ENCODE results near the gene DLG1. TPM values are rescaled to one million over a fixed set of nuclear protein-coding genes. Genes with fewer than 3 reads are reported as not detected.

Gene DLG1
- total and polyA plus RNA-seq, 2 of the 4 experiments (the other 2 are of a cell fraction): 21.2 to 57.7 TPM

DNA sequence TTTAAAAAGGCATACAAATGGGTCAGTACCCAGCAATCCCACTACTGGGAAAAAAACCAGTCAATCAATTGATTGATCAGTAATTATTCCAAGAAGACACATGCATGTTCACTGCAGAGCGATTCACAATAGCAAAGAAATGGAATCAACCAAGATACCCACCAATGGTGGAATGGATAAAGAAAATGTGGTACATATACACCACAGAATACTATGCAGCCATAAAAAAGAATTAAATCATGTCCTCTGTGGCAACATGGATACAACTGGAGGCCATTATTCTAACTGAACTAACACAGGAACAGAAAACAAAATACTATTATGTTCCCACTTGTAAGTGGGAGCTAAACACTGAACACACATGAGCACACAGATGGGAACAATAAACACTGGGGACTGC lies 103.1 kb downstream of the DLG1 start:
- no TSS peak for BruUV-seq (replicated peaks)
- WGBS, 2 experiments (ENCODE audit: extremely low coverage in 2 of 2, insufficient read length in 1 of 2): no CpG with 5 or more reads among the region's 1 CpG
- in situ Hi-C loops (cut with MboI; ENCODE audit: low sequenced_read_pairs) (no loop called here), dilution Hi-C loops (cut with HindIII; ENCODE audit: low sequenced_read_pairs, unreplicated experiment) (no loop called here), intact Hi-C loops (cut with micrococcal nuclease) (no loop called here)
- Histone ChIP-seq H2BK20ac (ENCODE audit: low read depth, low read length) (no peak overlapping the region), H2BK120ac (ENCODE audit: low read depth, low read length) (no peak overlapping the region), H4K5ac (ENCODE audit: low read depth, low read length) (no peak overlapping the region), H3K27ac (ENCODE audit: insufficient read depth, low read length) (no peak overlapping the region), H3K79me1 (ENCODE audit: low read depth in 1 of 2, low read length in 2 of 2) (peaks cover 13 to 53% of the 10 kb centered on the region in 2 experiments), H4K91ac (ENCODE audit: insufficient read depth, low read depth, low read length) (no peak overlapping the region), H2BK15ac (ENCODE audit: low read depth, low read length) (no peak overlapping the region), H4K8ac (ENCODE audit: low read depth in 2 of 2, low read length in 2 of 2) (no peak overlapping the region), H3K36me3 (ENCODE audit: control insufficient read depth, insufficient read depth, low read length) (no peaks in the 10 kb centered on the region), H3K4me1 (ENCODE audit: control insufficient read depth, insufficient read depth, low read length) (peaks cover 2% of the 10 kb centered on the region; the same call in 1 of the 2 replicates), H3K9me3 (ENCODE audit: control insufficient read depth, insufficient read depth, low read length) (no peaks in the 10 kb centered on the region), H2AFZ (replicated peaks; ENCODE audit: low read length, poor library complexity) (no peak overlapping the region), H3K9ac (ENCODE audit: low read depth, low read length) (no peak overlapping the region), H3K56ac (ENCODE audit: extremely low read depth, insufficient read depth, low read length) (no peak overlapping the region), H2AK5ac (ENCODE audit: low read depth, low read length) (no peak overlapping the region), H3K4me2 (ENCODE audit: low read depth, low read length) (no peak overlapping the region), H3K9me1 (ENCODE audit: insufficient read depth, low read length) (no peaks in the 10 kb centered on the region), H3K4ac (ENCODE audit: low read depth, low read length) (no peak overlapping the region), H3K27me3 (ENCODE audit: control insufficient read depth, insufficient read depth, low read length) (no peaks in the 10 kb centered on the region), H3K18ac (ENCODE audit: low read depth, low read length) (no peak overlapping the region), H3K23ac (ENCODE audit: low read depth, low read length) (no peak overlapping the region), H2BK5ac (ENCODE audit: low read depth, low read length, poor library complexity, severe bottlenecking) (no peak overlapping the region), H2AK9ac (replicated peaks; ENCODE audit: low read depth, low read length, poor library complexity) (no peak overlapping the region), H3K4me3 (ENCODE audit: insufficient read depth, low read depth, low read length) (no peak overlapping the region), H4K20me1 (ENCODE audit: insufficient read depth, low read length) (peaks cover 18% of the 10 kb centered on the region; the same call in 1 of the 2 replicates), H3K14ac (replicated peaks; ENCODE audit: low read depth, low read length) (no peak overlapping the region)
- ATAC-seq (ENCODE audit: low read depth) (no peak), DNase-seq (no peak)
- ChIA-PET POLR2A (ENCODE audit: unreplicated experiment) (no interaction called here), CTCF (no interaction called here)
- TF ChIP-seq NFE2L2 (IDR thresholded peaks at IDR 0.05; ENCODE audit: low read depth, low read length): no peak
- TF ChIP-seq, protein P1, sequence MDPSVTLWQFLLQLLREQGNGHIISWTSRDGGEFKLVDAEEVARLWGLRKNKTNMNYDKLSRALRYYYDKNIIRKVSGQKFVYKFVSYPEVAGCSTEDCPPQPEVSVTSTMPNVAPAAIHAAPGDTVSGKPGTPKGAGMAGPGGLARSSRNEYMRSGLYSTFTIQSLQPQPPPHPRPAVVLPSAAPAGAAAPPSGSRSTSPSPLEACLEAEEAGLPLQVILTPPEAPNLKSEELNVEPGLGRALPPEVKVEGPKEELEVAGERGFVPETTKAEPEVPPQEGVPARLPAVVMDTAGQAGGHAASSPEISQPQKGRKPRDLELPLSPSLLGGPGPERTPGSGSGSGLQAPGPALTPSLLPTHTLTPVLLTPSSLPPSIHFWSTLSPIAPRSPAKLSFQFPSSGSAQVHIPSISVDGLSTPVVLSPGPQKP (IDR thresholded peaks at IDR 0.05; ENCODE audit: borderline replicate concordance, low read depth, low read length): no peak
- no peak for TF ChIP-seq BHLHE40 (IDR thresholded peaks at IDR 0.05; ENCODE audit: low read depth, low read length)
- TF ChIP-seq RFX5 (IDR thresholded peaks at IDR 0.05; ENCODE audit: low read depth, low read length): no peak
- TF ChIP-seq RAD21 (IDR thresholded peaks at IDR 0.05; ENCODE audit: low read length): no peak
- TF ChIP-seq MAFK (IDR thresholded peaks at IDR 0.05; ENCODE audit: low read depth, low read length): no peak
- TF ChIP-seq POLR2A (IDR thresholded peaks at IDR 0.05; ENCODE audit: low read depth, low read length): no peak
- no peak for TF ChIP-seq MAZ (IDR thresholded peaks at IDR 0.05; ENCODE audit: borderline replicate concordance, low read depth, low read length)
- no peak for TF ChIP-seq RCOR1 (IDR thresholded peaks at IDR 0.05; ENCODE audit: insufficient replicate concordance, low read length)
- TF ChIP-seq, protein P2, sequence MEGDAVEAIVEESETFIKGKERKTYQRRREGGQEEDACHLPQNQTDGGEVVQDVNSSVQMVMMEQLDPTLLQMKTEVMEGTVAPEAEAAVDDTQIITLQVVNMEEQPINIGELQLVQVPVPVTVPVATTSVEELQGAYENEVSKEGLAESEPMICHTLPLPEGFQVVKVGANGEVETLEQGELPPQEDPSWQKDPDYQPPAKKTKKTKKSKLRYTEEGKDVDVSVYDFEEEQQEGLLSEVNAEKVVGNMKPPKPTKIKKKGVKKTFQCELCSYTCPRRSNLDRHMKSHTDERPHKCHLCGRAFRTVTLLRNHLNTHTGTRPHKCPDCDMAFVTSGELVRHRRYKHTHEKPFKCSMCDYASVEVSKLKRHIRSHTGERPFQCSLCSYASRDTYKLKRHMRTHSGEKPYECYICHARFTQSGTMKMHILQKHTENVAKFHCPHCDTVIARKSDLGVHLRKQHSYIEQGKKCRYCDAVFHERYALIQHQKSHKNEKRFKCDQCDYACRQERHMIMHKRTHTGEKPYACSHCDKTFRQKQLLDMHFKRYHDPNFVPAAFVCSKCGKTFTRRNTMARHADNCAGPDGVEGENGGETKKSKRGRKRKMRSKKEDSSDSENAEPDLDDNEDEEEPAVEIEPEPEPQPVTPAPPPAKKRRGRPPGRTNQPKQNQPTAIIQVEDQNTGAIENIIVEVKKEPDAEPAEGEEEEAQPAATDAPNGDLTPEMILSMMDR (conservative IDR thresholded peaks at IDR 0.05; ENCODE audit: low read depth, low read length): no peak
- no peak for TF ChIP-seq CHD1 (IDR thresholded peaks at IDR 0.05; ENCODE audit: low read depth, low read length)
- no peak for TF ChIP-seq FOS (IDR thresholded peaks at IDR 0.05; ENCODE audit: low read depth, low read length)
- TF ChIP-seq SMC3 (IDR thresholded peaks at IDR 0.05; ENCODE audit: low read depth, low read length): no peak
- no peak for TF ChIP-seq CEBPB (IDR thresholded peaks at IDR 0.05; ENCODE audit: low read depth, low read length)
- TF ChIP-seq, protein P3, sequence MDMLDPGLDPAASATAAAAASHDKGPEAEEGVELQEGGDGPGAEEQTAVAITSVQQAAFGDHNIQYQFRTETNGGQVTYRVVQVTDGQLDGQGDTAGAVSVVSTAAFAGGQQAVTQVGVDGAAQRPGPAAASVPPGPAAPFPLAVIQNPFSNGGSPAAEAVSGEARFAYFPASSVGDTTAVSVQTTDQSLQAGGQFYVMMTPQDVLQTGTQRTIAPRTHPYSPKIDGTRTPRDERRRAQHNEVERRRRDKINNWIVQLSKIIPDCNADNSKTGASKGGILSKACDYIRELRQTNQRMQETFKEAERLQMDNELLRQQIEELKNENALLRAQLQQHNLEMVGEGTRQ (IDR thresholded peaks at IDR 0.05; ENCODE audit: low read depth, low read length): no peak
- TF ChIP-seq MXI1 (IDR thresholded peaks at IDR 0.05; ENCODE audit: borderline replicate concordance, low read depth, low read length): no peak

Data from IMR-90 (cell line).